ENCODE measurements around the gene SCUBE2.

SCUBE2 gene

GRCh38 chr11:9121469-9121796, 30.0 kb upstream of the SCUBE2 start:
- no peak for TF ChIP-seq CTCF (IDR thresholded peaks at IDR 0.05; ENCODE audit: low read depth, low read length)

GRCh38 chr11:9120664-9121468, 29.5 kb upstream of the SCUBE2 start:
- TF ChIP-seq CTCF (IDR thresholded peaks at IDR 0.05; ENCODE audit: low read depth, low read length), result no peak
- no peak for DNase-seq (ENCODE audit: extremely low read depth, low read depth)

More at GRCh38 chr11:9121469-9121796, 30.0 kb upstream of the SCUBE2 start:
- DNase-seq (ENCODE audit: extremely low read depth, low read depth), result no peak

GRCh38 chr11:9118277-9118676, 26.9 kb upstream of the SCUBE2 start:
- DNase-seq (ENCODE audit: extremely low read depth, low read depth), result no peak
- TF ChIP-seq CTCF (IDR thresholded peaks at IDR 0.05; ENCODE audit: low read depth, low read length), result no peak

GRCh38 chr11:9112075-9112474, 20.7 kb upstream of the SCUBE2 start:
- TF ChIP-seq CTCF (IDR thresholded peaks at IDR 0.05; ENCODE audit: low read depth, low read length), result no peak
- no peak for DNase-seq (ENCODE audit: extremely low read depth, low read depth)

GRCh38 chr11:9109858-9110731, 18.7 kb upstream of the SCUBE2 start:
- no peak for DNase-seq (ENCODE audit: extremely low read depth, low read depth)
- TF ChIP-seq CTCF (IDR thresholded peaks at IDR 0.05; ENCODE audit: low read depth, low read length), result no peak

- TF ChIP-seq CTCF (IDR thresholded peaks at IDR 0.05; ENCODE audit: low read depth, low read length), result no peak
- no peak for DNase-seq (ENCODE audit: extremely low read depth, low read depth)
These were observed 13.2 kb upstream of the SCUBE2 start for GRCh38 chr11:9104580-9104979.
